ENCODE results near the gene CRACR2B. TPM values are rescaled to one million over a fixed set of nuclear protein-coding genes. Genes with fewer than 3 reads are reported as not detected.

The CRACR2B gene
- total and polyA plus RNA-seq, 2 of the 13 experiments (the other 11 are each of a cell fraction or from before 2014, with no cell fraction given): 14.9 to 21.0 TPM

DNA sequence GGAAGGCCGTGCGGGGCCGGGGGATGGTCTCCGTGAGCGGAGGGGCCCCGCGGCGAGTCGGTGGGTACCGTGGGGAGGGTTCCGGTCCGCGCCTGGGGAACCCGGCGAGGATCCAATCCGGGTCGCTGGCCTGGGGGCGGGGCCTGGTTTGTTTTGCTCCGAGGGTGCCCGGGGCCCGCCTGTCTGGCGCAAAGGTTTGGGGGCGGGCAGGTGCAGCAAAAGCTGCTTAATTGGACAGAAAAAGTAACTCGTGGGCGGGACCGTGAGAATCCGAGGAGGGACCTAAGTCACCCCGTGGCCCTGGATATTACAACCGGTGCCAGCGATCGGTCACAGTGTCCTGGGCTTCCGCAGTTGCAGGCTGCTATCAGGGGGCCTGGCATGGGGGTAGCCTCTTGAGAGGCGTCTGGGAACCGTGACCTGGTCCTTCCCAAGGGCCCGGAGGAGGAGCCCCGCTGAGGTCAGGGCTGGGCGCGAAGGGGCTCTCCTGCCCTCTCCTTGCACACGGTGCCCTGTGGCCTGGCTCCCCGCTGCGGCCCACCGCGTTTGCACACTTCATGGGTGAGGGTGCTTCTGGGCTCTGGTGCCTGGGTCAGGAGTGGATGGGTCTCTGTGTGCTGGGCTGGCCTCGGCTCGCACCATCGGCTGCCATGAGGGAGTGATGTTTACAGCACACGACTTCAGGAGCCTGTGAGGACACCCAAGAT is 7.6 kb upstream of the CRACR2B start (continued):
- TF ChIP-seq ZBTB49 (CRISPR knock-in tag; IDR thresholded peaks at IDR 0.05; ENCODE audit: borderline replicate concordance): no peak
- peak; percentile 27; the same call in 1 of the 2 replicates for TF ChIP-seq RXRA (CRISPR knock-in tag; IDR thresholded peaks at IDR 0.05)
- peak; percentile 66; the same call in 1 of the 2 replicates for TF ChIP-seq MEF2D (CRISPR knock-in tag; IDR thresholded peaks at IDR 0.05)
- TF ChIP-seq CREB1 (IDR thresholded peaks at IDR 0.05): no peak
- no peak for TF ChIP-seq CREB1 (CRISPR knock-in tag; IDR thresholded peaks at IDR 0.05)
- TF ChIP-seq ZNF543 (CRISPR knock-in tag; IDR thresholded peaks at IDR 0.05): no peak
- TF ChIP-seq, protein P1, sequence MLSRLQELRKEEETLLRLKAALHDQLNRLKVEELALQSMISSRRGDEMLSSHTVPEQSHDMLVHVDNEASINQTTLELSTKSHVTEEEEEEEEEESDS (CRISPR knock-in tag; IDR thresholded peaks at IDR 0.05; ENCODE audit: borderline replicate concordance): no peak
- no peak for TF ChIP-seq ZNF205 (CRISPR knock-in tag; IDR thresholded peaks at IDR 0.05)
- TF ChIP-seq JUNB (CRISPR knock-in tag; IDR thresholded peaks at IDR 0.05; ENCODE audit: borderline replicate concordance): no peak
- TF ChIP-seq NRL (CRISPR knock-in tag; IDR thresholded peaks at IDR 0.05; ENCODE audit: borderline replicate concordance): no peak
- TF ChIP-seq ZNF230 (CRISPR knock-in tag; IDR thresholded peaks at IDR 0.05): no peak
- TF ChIP-seq ZNF839 (CRISPR knock-in tag; IDR thresholded peaks at IDR 0.05; ENCODE audit: borderline replicate concordance): no peak
- TF ChIP-seq JUN (CRISPR knock-in tag; IDR thresholded peaks at IDR 0.05): no peak
- no peak for TF ChIP-seq ZNF619 (CRISPR knock-in tag; IDR thresholded peaks at IDR 0.05)
- TF ChIP-seq YEATS4 (CRISPR knock-in tag; IDR thresholded peaks at IDR 0.05; ENCODE audit: borderline replicate concordance): peak; percentile 8; the same call in 1 of the 2 replicates
- TF ChIP-seq, protein P2, sequence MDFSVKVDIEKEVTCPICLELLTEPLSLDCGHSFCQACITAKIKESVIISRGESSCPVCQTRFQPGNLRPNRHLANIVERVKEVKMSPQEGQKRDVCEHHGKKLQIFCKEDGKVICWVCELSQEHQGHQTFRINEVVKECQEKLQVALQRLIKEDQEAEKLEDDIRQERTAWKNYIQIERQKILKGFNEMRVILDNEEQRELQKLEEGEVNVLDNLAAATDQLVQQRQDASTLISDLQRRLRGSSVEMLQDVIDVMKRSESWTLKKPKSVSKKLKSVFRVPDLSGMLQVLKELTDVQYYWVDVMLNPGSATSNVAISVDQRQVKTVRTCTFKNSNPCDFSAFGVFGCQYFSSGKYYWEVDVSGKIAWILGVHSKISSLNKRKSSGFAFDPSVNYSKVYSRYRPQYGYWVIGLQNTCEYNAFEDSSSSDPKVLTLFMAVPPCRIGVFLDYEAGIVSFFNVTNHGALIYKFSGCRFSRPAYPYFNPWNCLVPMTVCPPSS (IDR thresholded peaks at IDR 0.05): no peak
- TF ChIP-seq FOXK1 (CRISPR knock-in tag; IDR thresholded peaks at IDR 0.05; ENCODE audit: borderline replicate concordance, low read depth): peak; percentile 26; the same call in 1 of the 2 replicates

Measured in HepG2 (cell line).